Liver (tissue), 9 donors: ENCODE measurements around the gene RGL4. TPM values are rescaled to one million over a fixed set of nuclear protein-coding genes. Genes with fewer than 3 reads are reported as not detected.

Experiments
- DNase-seq: peaks from one replicate; pipeline ENCODE4 v3.0.0-alpha.2; 2017; ENCODE audit warnings: low spot score
- H3K27ac ChIP-seq, 2 donors: one replicate each; pipeline ENCODE4 v1.7.0; 2013; ENCODE audit warnings: inconsistent platforms in 2 of 2, low read length in 2 of 2, control low read depth in 1 of 2, low read depth in 1 of 2, mild to moderate bottlenecking in 1 of 2
- H3K27me3 ChIP-seq, 4 donors: one replicate each; pipeline versions ENCODE4 v1.6.1 to v1.7.0; 2013; ENCODE audit warnings: low read length in 3 of 4, inconsistent platforms in 1 of 4, mild to moderate bottlenecking in 1 of 4, moderate library complexity in 1 of 4; ENCODE audit not compliant: control insufficient read depth in 4 of 4, insufficient read depth in 4 of 4
- H3K36me3 ChIP-seq, 4 donors: one replicate each; pipeline versions ENCODE4 v1.6.1 to v1.7.0; 2013; ENCODE audit warnings: low read length in 3 of 4, mild to moderate bottlenecking in 3 of 4, low read depth in 1 of 4, moderate library complexity in 1 of 4; ENCODE audit not compliant: control insufficient read depth in 4 of 4, insufficient read depth in 3 of 4
- H3K4me1 ChIP-seq, 4 donors: one replicate each; pipeline versions ENCODE4 v1.6.1 to v1.7.0; 2013; ENCODE audit warnings: low read length in 3 of 4, mild to moderate bottlenecking in 3 of 4, moderate library complexity in 1 of 4; ENCODE audit not compliant: control insufficient read depth in 4 of 4, insufficient read depth in 4 of 4
- H3K4me3 ChIP-seq, 3 donors: one replicate each; pipeline versions ENCODE4 v1.6.1 to v1.7.0; 2013; ENCODE audit warnings: low read length in 3 of 3, control low read depth in 1 of 3, low read depth in 1 of 3, mild to moderate bottlenecking in 1 of 3
- H3K9ac ChIP-seq, 2 donors: one replicate each; pipeline ENCODE4 v1.7.0; 2013; ENCODE audit warnings: low read length in 2 of 2, mild to moderate bottlenecking in 2 of 2, moderate library complexity in 2 of 2, control low read depth in 1 of 2, low read depth in 1 of 2
- H3K9me3 ChIP-seq, 4 donors: one replicate each; pipeline versions ENCODE4 v1.6.1 to v1.7.0; 2013; ENCODE audit warnings: low read length in 3 of 4; ENCODE audit not compliant: control insufficient read depth in 4 of 4
- EGR1 ChIP-seq, 2 donors: IDR thresholded peaks; 2 replicates each; pipeline ENCODE4 v1.6.1; 2016 to 2018; ENCODE audit warnings: antibody characterized with exemption in 2 of 2, low read depth in 2 of 2
- FOXA1 ChIP-seq: IDR thresholded peaks from 2 replicates; pipeline ENCODE4 v1.6.1; 2016; ENCODE audit warnings: antibody characterized with exemption
- FOXA2 ChIP-seq: IDR thresholded peaks from 2 replicates; pipeline ENCODE4 v1.6.1; 2016; ENCODE audit warnings: antibody characterized with exemption
- GABPA ChIP-seq, 2 donors: IDR thresholded peaks in 1 of 2; conservative IDR thresholded peaks in 1 of 2; 2 replicates each; pipeline ENCODE4 v1.6.1; 2016; ENCODE audit warnings: antibody characterized with exemption in 2 of 2, mild to moderate bottlenecking in 1 of 2, moderate library complexity in 1 of 2
- HNF4A ChIP-seq, 2 donors: conservative IDR thresholded peaks; 2 replicates each; pipeline ENCODE4 v1.6.1; 2016; ENCODE audit warnings: antibody characterized with exemption in 2 of 2, mild to moderate bottlenecking in 2 of 2
- HNF4G ChIP-seq: IDR thresholded peaks from 2 replicates; pipeline ENCODE4 v1.6.1; 2016; ENCODE audit warnings: antibody characterized with exemption
- JUND ChIP-seq, 2 donors: IDR thresholded peaks; 2 replicates each; pipeline ENCODE4 v1.6.1; 2016; ENCODE audit warnings: antibody characterized with exemption in 2 of 2
- MAX ChIP-seq: IDR thresholded peaks from 2 replicates; pipeline ENCODE4 v1.6.1; 2016; ENCODE audit warnings: antibody characterized with exemption
- NR2F2 ChIP-seq: IDR thresholded peaks from 2 replicates; pipeline ENCODE4 v1.6.1; 2016; ENCODE audit warnings: antibody characterized with exemption
- SP1 ChIP-seq: IDR thresholded peaks from 2 replicates; pipeline ENCODE4 v1.6.1; 2018; ENCODE audit warnings: antibody characterized with exemption, mild to moderate bottlenecking
- TAF1 ChIP-seq: conservative IDR thresholded peaks from 2 replicates; pipeline ENCODE4 v1.6.1; 2016; ENCODE audit warnings: antibody characterized with exemption, mild to moderate bottlenecking
- YY1 ChIP-seq: IDR thresholded peaks from 2 replicates; pipeline ENCODE4 v1.6.1; 2016; ENCODE audit warnings: antibody characterized with exemption, mild to moderate bottlenecking
- ZBTB33 ChIP-seq: IDR thresholded peaks from 2 replicates; pipeline ENCODE4 v1.6.1; 2016; ENCODE audit warnings: antibody characterized with exemption
- WGBS: extraction: QIAGEN DNeasy Blood & Tissue Kit; methylation state at CpG from one replicate; pipeline ENCODE4 v1.1.7; 2013; 5-methylcytosine and 5-hydroxymethylcytosine counted together
- polyA plus RNA-seq, 2 donors: library from polyadenylated mRNA; stranded (reverse) in 1 of 2; unstranded in 1 of 2; fragments of 200-250 nt in 1 of 2; fragments of >200 nt in 1 of 2; fragmentation: Nextera tagmentation in 1 of 2; extraction: Ambion mirVana in 1 of 2; gene quantifications; one replicate each; pipeline versions ENCODE4 v1.2.1 to v1.2.3, GENCODE V29; 2013 to 2015
- total RNA-seq, 2 donors: library from RNA; depleted of rRNA; stranded (reverse); fragments of >200 nt; gene quantifications; one replicate each; pipeline ENCODE4 v1.2.3, GENCODE V29; 2014
- TF ChIP-seq, protein P1 (sequence below): IDR thresholded peaks from 2 replicates; pipeline ENCODE4 v1.6.1; 2016; ENCODE audit warnings: antibody characterized with exemption, mild to moderate bottlenecking
- TF ChIP-seq, protein P2 (sequence below): fragments of 150-350 bp; IDR thresholded peaks from 2 replicates; pipeline ENCODE4 v1.5.1; 2017; ENCODE audit warnings: improper control_type of control experiment, low read depth, low read length; ENCODE audit not compliant: missing input control
- TF ChIP-seq, protein P3 (sequence below): IDR thresholded peaks from 2 replicates; pipeline ENCODE4 v1.6.1; 2016; ENCODE audit warnings: antibody characterized with exemption
- donor health status: healthy.
- donor health status: healthy.
- donor health status: healthy.
- donor health status: healthy.
- donor health status: healthy.

The RGL4 gene
- total and polyA plus RNA-seq, 4 donors = 0.25 to 6.2 (median 0.56) TPM

DNA sequence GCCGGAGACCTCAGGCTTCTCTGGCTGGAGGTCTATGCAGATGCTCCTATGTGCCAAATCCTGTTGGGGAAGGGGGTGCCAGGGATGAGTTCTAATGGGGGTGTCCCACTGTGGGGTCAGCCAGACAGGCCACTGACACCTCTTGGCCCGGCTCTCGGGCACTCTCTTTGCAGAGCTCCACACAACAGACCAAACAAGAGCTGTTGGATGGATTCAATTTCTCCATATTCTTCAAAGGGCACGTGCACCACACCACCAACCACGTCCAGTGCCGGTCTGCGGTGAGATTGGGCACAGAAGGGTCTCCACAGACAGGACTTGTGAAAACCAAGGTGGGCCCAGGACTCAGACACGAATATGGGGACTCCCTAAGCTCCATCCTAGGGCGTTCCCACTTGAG is 2.2 kb upstream of the RGL4 start:
- no peaks in the 10 kb centered on the region for H3K27me3 ChIP-seq
- 87% methylated on average over 9 of the region's 9 CpGs for WGBS
- no peak overlapping the region for H3K27ac ChIP-seq
- no peak for DNase-seq
- TF ChIP-seq SP1 (no peak), HNF4G (no peak), FOXA1 (no peak), HNF4A (conservative IDR thresholded peaks at IDR 0.05) (no peak)
- H3K4me1 ChIP-seq = no peaks in the 10 kb centered on the region
- H3K4me3 ChIP-seq = no peak overlapping the region
- no peak overlapping the region for H3K9ac ChIP-seq
- H3K36me3 ChIP-seq = peaks cover 0 to 3% (median under 1%) of the 10 kb centered on the region in 4 donors
- no peaks in the 10 kb centered on the region for H3K9me3 ChIP-seq

DNA sequence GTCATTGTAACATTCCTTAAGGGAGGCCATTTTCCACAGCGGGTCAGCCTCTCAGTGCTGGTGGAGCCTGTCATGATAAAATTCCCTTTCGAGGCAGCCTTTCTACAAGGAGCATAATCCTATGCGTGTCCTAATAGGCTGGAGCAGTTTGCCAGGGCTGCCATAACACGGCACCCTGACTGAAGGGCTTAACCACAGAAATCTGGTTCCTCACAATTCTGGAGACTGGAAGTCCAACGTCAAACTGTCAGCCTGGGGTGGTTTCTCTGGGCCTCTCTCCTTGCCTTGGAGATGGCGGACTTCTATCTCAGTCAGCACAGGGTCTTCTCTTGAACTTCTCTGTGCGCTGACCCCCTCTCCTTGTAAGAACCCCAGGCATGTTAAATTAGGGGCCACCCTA is 1.4 kb upstream of the RGL4 start:
- Histone ChIP-seq H3K9me3 (no peaks in the 10 kb centered on the region), H3K36me3 (peaks cover 0 to 11% (median 4%) of the 10 kb centered on the region in 4 donors), H3K4me1 (no peaks in the 10 kb centered on the region), H3K4me3 (no peak overlapping the region), H3K27me3 (no peaks in the 10 kb centered on the region), H3K9ac (no peak overlapping the region), H3K27ac (no peak overlapping the region)
- DNase-seq = no peak
- TF ChIP-seq HNF4G = no peak
- 88% methylated on average over 7 of the region's 7 CpGs for WGBS

DNA sequence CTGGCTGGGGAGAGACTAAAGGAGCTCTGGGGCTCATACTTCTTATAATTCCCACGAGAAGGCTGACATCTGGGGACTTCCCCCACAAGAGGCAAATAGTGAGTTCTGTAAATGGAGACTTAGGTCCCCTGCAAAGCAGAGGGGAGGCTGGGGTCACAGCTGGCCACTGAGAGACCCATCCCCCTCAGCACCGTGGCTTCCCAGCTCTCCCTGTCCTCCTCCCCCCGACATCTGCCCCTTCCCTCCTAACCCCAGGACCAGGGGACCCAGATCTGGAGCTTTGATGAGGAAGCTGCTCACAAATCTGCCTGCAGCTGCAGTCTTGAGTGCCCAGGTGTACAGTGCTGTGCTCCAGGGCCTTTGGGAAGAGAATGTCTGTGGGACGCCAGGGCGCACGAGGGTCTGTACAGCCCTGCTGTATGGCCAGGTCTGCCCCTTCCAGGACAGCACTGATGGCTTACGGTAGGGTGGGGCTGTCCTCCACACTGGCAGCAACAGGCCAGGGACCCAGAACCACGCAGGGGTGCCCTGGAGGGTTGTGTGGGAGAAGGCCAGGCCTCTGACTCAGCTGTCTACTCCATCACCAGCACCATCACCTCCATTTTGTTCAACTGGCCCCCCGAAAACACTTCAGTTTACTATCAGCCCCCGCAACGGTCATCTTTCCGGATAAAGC is 1.1 kb downstream of the RGL4 start:
- H3K4me3 ChIP-seq = no peak overlapping the region
- DNase-seq = no peak

More for the DNA sequence above, 1.1 kb downstream of the RGL4 start:
- Histone ChIP-seq H3K36me3 (peaks cover 2 to 24% (median 7%) of the 10 kb centered on the region in 4 donors), H3K27me3 (no peaks in the 10 kb centered on the region), H3K27ac (no peak overlapping the region), H3K9ac (no peak overlapping the region), H3K4me1 (no peaks in the 10 kb centered on the region), H3K9me3 (no peaks in the 10 kb centered on the region)
- no peak for TF ChIP-seq SP1
- TF ChIP-seq, protein P1, sequence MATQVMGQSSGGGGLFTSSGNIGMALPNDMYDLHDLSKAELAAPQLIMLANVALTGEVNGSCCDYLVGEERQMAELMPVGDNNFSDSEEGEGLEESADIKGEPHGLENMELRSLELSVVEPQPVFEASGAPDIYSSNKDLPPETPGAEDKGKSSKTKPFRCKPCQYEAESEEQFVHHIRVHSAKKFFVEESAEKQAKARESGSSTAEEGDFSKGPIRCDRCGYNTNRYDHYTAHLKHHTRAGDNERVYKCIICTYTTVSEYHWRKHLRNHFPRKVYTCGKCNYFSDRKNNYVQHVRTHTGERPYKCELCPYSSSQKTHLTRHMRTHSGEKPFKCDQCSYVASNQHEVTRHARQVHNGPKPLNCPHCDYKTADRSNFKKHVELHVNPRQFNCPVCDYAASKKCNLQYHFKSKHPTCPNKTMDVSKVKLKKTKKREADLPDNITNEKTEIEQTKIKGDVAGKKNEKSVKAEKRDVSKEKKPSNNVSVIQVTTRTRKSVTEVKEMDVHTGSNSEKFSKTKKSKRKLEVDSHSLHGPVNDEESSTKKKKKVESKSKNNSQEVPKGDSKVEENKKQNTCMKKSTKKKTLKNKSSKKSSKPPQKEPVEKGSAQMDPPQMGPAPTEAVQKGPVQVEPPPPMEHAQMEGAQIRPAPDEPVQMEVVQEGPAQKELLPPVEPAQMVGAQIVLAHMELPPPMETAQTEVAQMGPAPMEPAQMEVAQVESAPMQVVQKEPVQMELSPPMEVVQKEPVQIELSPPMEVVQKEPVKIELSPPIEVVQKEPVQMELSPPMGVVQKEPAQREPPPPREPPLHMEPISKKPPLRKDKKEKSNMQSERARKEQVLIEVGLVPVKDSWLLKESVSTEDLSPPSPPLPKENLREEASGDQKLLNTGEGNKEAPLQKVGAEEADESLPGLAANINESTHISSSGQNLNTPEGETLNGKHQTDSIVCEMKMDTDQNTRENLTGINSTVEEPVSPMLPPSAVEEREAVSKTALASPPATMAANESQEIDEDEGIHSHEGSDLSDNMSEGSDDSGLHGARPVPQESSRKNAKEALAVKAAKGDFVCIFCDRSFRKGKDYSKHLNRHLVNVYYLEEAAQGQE = no peak
- TF ChIP-seq, protein P2, sequence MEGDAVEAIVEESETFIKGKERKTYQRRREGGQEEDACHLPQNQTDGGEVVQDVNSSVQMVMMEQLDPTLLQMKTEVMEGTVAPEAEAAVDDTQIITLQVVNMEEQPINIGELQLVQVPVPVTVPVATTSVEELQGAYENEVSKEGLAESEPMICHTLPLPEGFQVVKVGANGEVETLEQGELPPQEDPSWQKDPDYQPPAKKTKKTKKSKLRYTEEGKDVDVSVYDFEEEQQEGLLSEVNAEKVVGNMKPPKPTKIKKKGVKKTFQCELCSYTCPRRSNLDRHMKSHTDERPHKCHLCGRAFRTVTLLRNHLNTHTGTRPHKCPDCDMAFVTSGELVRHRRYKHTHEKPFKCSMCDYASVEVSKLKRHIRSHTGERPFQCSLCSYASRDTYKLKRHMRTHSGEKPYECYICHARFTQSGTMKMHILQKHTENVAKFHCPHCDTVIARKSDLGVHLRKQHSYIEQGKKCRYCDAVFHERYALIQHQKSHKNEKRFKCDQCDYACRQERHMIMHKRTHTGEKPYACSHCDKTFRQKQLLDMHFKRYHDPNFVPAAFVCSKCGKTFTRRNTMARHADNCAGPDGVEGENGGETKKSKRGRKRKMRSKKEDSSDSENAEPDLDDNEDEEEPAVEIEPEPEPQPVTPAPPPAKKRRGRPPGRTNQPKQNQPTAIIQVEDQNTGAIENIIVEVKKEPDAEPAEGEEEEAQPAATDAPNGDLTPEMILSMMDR = no peak
- TF ChIP-seq YY1 = no peak
- TF ChIP-seq MAX = no peak
- no peak for TF ChIP-seq JUND (IDR thresholded peaks at IDR 0.05)
- TF ChIP-seq EGR1 (IDR thresholded peaks at IDR 0.05; ENCODE audit: low read depth in 2 of 2) = no peak
- no peak for TF ChIP-seq GABPA (IDR thresholded peaks at IDR 0.05 in 1 of 2, conservative IDR thresholded peaks at IDR 0.05 in 1 of 2)
- TF ChIP-seq HNF4G = no peak
- no peak for TF ChIP-seq FOXA2
- no peak for TF ChIP-seq FOXA1
- no peak for TF ChIP-seq ZBTB33
- no peak for TF ChIP-seq TAF1
- no peak for TF ChIP-seq NR2F2
- TF ChIP-seq, protein P3, sequence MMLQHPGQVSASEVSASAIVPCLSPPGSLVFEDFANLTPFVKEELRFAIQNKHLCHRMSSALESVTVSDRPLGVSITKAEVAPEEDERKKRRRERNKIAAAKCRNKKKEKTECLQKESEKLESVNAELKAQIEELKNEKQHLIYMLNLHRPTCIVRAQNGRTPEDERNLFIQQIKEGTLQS = no peak
- 95% methylated on average over 12 of the region's 12 CpGs for WGBS
